Measurements from ENCODE around the gene RBAK. TPM values are rescaled to one million over a fixed set of nuclear protein-coding genes. Genes with fewer than 3 reads are reported as not detected.

The RBAK gene
- total RNA-seq = 10 to 100 TPM; 10.2 to 19.9 TPM
- polyA plus RNA-seq = 1 to 10 TPM; 3.3 to 3.4 TPM
- long read RNA-seq, donor 1, full-length matches to known transcripts = 3 of 3 reads
- long read RNA-seq, donor 1, partial matches to known transcripts = 0 of 3 reads
- long read RNA-seq, donor 1, other reads (novel, unspliced or antisense) = 0 of 3 reads
- long read RNA-seq, donor 2, full-length matches to known transcripts = 2 of 2 reads
- long read RNA-seq, donor 2, partial matches to known transcripts = 0 of 2 reads
- long read RNA-seq, donor 2, other reads (novel, unspliced or antisense) = 0 of 2 reads
- long read RNA-seq, donor 3 = 0 reads
- long read RNA-seq, donor 4 = 0 reads
- long read RNA-seq, donor 5, full-length matches to known transcripts = 4 of 4 reads
- long read RNA-seq, donor 5, partial matches to known transcripts = 0 of 4 reads
- long read RNA-seq, donor 5, other reads (novel, unspliced or antisense) = 0 of 4 reads

DNA sequence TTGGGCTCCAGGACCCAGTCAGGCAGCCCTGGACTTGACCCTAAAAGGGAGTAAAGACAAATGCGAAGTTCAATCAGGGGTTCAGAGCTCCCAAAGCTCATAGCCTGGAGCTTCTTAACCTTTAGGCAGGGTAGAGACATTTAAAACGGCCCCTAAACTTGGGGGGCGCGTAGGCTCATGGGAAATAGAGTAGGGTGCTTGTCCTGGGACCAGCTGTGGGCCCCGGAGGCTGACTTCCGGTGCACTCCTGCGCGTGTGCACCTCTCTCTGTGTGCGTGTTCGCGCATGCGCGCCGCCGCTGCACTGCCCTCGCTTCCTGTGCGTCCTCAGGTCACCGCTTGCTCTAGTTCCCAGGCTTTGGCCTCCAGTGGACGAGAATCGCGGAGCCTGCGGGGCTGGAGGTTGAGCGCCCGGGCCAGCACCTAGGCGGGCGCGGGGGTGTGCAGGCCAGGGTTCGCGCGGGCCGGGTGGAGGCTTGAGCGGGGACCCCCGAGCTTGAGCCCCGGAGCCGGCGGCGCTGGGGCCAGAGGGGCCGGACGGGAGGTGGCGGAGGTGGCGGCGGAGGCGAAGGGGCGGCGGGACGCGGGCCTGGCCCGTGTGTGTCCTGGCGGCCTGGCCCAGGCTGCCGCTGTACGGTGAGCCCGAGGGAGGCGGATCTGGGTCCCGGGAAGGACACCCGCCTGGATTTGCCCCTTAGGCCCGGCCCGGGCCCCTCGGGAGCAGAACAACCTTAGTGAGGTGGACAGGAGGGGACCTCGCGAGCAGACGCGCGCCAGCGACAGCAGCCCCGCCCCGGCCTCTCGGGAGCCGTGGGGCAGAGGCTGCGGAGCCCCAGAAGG, at the start of gene RBAK:
RBAK (plus strand) TSS at position 303 of the 839 bp plus-strand sequence. CDS start 2,217 bp downstream, outside the sequence.
- WGBS, 2 donors = 1% methylated on average over 65 to 69 of the region's 69 CpGs
- H3K9ac ChIP-seq (ENCODE audit: insufficient read depth in 1 of 2, low read length in 2 of 2) = peak within 1 kb of the TSS; percentile 46 to 58
- H3K4me1 ChIP-seq (ENCODE audit: control insufficient read depth in 5 of 5, insufficient read depth in 5 of 5, low read length in 5 of 5) = peaks cover 0 to 4% (median 0%) of the 10 kb centered on the region in 5 donors
- TF ChIP-seq, protein P1, sequence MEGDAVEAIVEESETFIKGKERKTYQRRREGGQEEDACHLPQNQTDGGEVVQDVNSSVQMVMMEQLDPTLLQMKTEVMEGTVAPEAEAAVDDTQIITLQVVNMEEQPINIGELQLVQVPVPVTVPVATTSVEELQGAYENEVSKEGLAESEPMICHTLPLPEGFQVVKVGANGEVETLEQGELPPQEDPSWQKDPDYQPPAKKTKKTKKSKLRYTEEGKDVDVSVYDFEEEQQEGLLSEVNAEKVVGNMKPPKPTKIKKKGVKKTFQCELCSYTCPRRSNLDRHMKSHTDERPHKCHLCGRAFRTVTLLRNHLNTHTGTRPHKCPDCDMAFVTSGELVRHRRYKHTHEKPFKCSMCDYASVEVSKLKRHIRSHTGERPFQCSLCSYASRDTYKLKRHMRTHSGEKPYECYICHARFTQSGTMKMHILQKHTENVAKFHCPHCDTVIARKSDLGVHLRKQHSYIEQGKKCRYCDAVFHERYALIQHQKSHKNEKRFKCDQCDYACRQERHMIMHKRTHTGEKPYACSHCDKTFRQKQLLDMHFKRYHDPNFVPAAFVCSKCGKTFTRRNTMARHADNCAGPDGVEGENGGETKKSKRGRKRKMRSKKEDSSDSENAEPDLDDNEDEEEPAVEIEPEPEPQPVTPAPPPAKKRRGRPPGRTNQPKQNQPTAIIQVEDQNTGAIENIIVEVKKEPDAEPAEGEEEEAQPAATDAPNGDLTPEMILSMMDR (IDR thresholded peaks at IDR 0.05; ENCODE audit: control extremely low read depth, extremely low read depth) = no peak
- peak; percentile 94 to 98 (median 96) for DNase-seq
- H3K9me3 ChIP-seq (ENCODE audit: control insufficient read depth in 4 of 4, insufficient read depth in 3 of 4, low read length in 3 of 4) = peaks cover 0 to 3% (median 0%) of the 10 kb centered on the region in 4 donors
- H3K27ac ChIP-seq (ENCODE audit: low read depth in 1 of 2, low read length in 1 of 2) = peak within 1 kb of the TSS; percentile 89 to 93
- H3K4me3 ChIP-seq = peak within 1 kb of the TSS; percentile 93
- peaks cover 6 to 18% (median 11%) of the 10 kb centered on the region in 4 donors for H3K36me3 ChIP-seq (ENCODE audit: control insufficient read depth in 4 of 4, insufficient read depth in 4 of 4, low read length in 4 of 4)
- H3K27me3 ChIP-seq (ENCODE audit: control insufficient read depth in 3 of 3, insufficient read depth in 3 of 3, low read length in 2 of 3) = no peaks in the 10 kb centered on the region
- peak; percentile 100 for ATAC-seq (ENCODE audit: insufficient read depth, low FRiP score)

DNA sequence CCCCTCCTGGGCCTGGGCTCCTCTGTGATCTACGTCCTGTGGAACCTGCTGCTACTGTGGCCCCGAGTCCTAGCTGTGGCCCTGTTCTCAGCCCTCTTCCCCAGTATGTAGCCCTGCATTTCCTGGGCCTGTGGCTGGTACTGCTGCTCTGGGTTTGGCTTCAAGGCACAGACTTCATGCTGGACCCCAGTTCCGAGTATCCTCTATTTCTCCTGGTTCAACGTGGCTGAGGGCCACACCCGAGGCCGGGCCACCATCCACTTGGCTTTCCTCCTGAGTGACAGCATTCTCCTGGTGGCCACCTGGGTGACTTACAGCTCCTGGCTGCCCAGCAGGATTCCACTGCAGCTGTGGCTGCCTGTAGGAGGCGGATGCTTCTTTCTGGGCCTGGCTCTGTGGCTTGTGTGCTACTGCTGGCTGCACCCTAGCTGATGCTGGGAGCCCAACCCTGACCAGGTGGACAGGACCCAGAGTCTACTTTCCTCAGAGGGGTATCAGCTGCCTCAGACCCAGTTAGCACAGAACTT, 48.9 kb upstream of the RBAK start:
- H3K9ac ChIP-seq (ENCODE audit: insufficient read depth in 1 of 2, low read length in 2 of 2) = no peak overlapping the region
- no peak overlapping the region for H3K27ac ChIP-seq (ENCODE audit: low read depth in 1 of 2, low read length in 1 of 2)
- 94 to 95% methylated on average over 7 of the region's 7 CpGs for WGBS, 2 donors
- no peaks in the 10 kb centered on the region for H3K9me3 ChIP-seq (ENCODE audit: control insufficient read depth in 4 of 4, insufficient read depth in 3 of 4, low read length in 3 of 4)
- H3K4me3 ChIP-seq = no peak overlapping the region
- no peaks in the 10 kb centered on the region for H3K4me1 ChIP-seq (ENCODE audit: control insufficient read depth in 5 of 5, insufficient read depth in 5 of 5, low read length in 5 of 5)
- no peaks in the 10 kb centered on the region for H3K27me3 ChIP-seq (ENCODE audit: control insufficient read depth in 3 of 3, insufficient read depth in 3 of 3, low read length in 2 of 3)
- ATAC-seq (ENCODE audit: insufficient read depth, low FRiP score) = no peak
- H3K36me3 ChIP-seq (ENCODE audit: control insufficient read depth in 4 of 4, insufficient read depth in 4 of 4, low read length in 4 of 4) = peaks cover 8 to 56% (median 15%) of the 10 kb centered on the region in 4 donors
- TF ChIP-seq, protein P1 (IDR thresholded peaks at IDR 0.05; ENCODE audit: control extremely low read depth, extremely low read depth) = no peak
- no peak for DNase-seq

DNA sequence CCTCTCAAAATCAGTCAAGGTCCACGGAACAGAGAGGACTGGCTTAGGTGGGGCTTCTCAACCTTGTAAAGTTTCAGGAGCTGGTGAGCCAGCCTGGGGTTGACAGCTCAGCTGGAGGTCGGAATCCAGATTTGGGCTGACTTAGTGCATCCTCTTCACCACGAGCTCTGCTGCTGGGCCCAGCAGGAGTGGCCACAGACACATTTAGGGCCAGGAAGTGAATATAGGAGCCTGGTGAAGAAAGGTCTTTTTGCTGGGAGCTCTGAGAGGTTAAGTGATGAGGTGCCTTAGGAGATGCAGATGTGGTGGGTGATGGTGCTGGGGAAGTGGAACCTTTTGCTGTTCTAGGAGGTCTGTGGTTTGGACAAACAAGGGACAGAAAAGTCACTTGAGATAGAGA, 47.4 kb upstream of the RBAK start:
- TF ChIP-seq, protein P1 (IDR thresholded peaks at IDR 0.05; ENCODE audit: control extremely low read depth, extremely low read depth) = no peak
- no peaks in the 10 kb centered on the region for H3K9me3 ChIP-seq (ENCODE audit: control insufficient read depth in 4 of 4, insufficient read depth in 3 of 4, low read length in 3 of 4)
- no peaks in the 10 kb centered on the region for H3K4me1 ChIP-seq (ENCODE audit: control insufficient read depth in 5 of 5, insufficient read depth in 5 of 5, low read length in 5 of 5)
- no peak overlapping the region for H3K9ac ChIP-seq (ENCODE audit: insufficient read depth in 1 of 2, low read length in 2 of 2)
- no peaks in the 10 kb centered on the region for H3K27me3 ChIP-seq (ENCODE audit: control insufficient read depth in 3 of 3, insufficient read depth in 3 of 3, low read length in 2 of 3)
- WGBS, 2 donors = 93 to 96% methylated on average over 3 of the region's 3 CpGs
- H3K36me3 ChIP-seq (ENCODE audit: control insufficient read depth in 4 of 4, insufficient read depth in 4 of 4, low read length in 4 of 4) = peaks cover 8 to 48% (median 17%) of the 10 kb centered on the region in 4 donors
- no peak overlapping the region for H3K4me3 ChIP-seq
- ATAC-seq (ENCODE audit: insufficient read depth, low FRiP score) (no peak), DNase-seq (no peak)
- H3K27ac ChIP-seq (ENCODE audit: low read depth in 1 of 2, low read length in 1 of 2) = no peak overlapping the region

All from lung (tissue), 16 donors.